Tongue (tissue), 3 donors: ENCODE results near the gene LYSMD4. TPM values are rescaled to one million over a fixed set of nuclear protein-coding genes. Genes with fewer than 3 reads are reported as not detected.

Source experiments
- DNase-seq: peaks from one replicate; pipeline ENCODE4 v3.0.0-alpha.2; 2015
- small RNA-seq: library from RNA; depleted of rRNA; stranded (forward); fragments of <200 nt; gene quantifications from one replicate; pipeline ENCODE3, GENCODE V24; 2014; ENCODE audit warnings: low replicate concordance
- total RNA-seq: library from RNA; depleted of rRNA; stranded (reverse); fragments of >200 nt; gene quantifications from one replicate; pipeline ENCODE4 v1.2.3, GENCODE V29; 2014

LYSMD4 gene
- total RNA-seq, 1 donor from 2014 or later: 35.4 TPM

DNA sequence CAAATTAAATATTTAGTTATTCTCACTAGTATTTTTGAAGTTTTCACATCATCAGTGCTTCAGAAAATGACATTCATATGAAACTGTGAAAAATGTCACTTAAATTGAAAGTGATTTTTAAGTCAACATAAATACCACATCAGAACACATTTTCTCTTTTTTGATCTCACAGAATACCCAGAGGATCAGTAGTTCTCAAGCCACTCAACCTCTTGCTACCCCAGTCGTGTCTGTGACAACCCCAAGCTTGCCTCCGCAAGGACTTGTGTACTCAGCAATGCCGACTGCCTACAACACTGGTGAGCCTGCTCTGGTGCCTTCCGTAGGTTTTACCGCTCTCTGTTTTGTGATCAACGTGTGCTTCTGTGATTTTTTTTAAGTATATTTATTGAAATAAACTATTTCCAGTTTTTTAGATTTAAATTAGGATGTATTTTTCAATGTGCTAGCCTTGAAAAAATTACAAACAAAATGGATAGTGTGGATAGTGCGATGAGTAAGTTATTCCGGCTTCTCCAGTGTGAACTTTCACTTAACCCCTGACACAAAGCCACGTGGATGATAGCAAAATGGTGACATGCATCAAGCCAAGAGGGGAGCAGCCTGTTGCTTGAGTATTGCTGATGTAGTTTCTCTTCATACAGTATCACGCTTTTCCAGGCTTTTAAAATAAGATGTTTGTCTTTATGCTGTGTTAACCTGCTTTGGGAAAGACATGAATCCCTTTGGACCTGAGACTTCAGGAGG, 26.5 kb downstream of the LYSMD4 start:
- no peak for DNase-seq

DNA sequence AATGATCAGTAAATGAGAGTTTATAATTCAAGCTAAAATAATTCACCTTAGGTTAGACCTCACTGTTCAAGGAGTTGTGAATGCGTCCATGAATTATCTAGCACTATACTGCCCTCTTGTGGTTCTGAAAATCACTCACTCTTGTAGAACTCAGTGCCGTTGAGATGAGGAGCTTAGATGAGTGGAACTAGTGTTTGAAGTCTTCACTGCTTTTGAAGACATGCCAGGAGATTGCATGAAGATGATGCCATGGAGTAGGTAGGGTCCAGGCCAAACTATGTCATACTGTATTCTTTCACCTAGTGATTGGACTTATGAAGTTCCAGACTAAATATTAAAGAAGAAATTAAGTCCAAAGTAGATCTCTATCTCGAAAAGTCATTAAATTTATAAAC, 28.8 kb downstream of the LYSMD4 start:
- DNase-seq: peak; percentile 94

DNA sequence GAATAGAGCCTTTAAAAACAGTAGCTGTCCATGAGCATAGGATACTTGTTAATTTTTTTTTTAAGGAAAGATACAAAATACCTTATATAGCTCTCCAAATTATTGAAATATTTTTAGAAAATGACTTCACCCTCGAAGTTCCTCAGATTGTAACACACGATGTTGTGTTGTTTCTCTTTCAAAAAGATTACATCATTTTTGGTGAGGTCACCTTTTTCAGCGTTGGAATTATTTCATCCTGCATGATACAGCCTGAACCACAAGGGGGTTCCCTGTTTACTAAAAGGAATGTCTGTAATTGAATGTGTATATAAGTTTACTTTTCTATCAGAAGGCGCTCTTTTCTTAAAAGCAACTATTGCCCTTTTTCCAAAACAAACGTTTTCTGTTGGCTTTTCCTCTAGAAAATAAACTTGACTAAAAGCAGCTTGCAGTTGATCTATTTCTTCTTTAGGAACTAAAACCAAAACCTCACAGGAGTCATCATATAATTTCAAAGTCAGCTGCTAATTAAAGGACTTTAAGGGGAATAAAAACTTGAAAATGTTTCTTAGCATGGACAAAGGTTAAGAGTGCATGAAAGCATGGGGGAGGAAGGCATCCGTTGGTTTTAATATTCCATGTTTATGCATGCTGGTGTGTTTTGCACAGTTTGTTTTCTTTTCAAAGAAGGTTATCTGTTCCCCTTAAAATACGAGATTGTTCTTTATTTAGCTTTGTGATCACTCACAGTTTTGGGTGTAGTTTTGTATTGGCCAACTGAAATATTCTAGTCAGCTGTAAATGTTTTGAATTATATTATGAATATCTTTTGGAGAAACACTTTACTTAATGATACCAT, 29.4 kb downstream of the LYSMD4 start:
- peak; percentile 83 for DNase-seq

DNA sequence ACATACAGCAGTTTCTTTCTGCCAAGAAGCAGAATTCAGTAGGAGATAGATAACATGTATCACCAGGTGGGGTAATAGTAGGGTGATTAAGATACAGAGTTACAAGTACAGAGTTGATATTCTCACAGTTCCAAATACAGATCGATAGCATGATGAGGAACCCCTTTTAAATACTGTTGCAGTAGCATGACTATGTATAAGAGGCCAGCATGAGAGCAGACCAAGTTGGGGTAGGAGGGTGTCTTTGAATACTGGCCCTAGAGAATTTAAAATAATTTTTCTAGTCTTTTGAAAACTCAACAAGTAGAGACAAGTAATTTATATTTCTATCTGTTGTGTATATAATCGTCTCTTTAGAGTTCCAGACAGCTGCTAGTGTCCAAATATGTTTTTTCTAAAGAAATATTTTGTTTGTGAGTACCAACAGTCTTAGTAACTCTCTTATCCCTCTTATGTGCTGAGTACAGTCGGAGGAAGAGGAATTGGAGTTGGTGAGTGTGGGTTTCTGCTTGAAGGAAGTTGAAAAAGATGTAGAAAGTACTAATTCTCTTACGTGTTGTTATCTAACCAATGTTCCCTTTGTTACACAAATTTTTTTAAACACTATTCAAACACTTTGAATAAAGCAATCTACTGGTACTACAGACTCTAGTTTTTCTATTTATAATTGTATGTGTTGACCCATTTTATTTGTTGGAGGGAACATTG, 30.2 kb downstream of the LYSMD4 start:
- DNase-seq: peak; percentile 37

DNA sequence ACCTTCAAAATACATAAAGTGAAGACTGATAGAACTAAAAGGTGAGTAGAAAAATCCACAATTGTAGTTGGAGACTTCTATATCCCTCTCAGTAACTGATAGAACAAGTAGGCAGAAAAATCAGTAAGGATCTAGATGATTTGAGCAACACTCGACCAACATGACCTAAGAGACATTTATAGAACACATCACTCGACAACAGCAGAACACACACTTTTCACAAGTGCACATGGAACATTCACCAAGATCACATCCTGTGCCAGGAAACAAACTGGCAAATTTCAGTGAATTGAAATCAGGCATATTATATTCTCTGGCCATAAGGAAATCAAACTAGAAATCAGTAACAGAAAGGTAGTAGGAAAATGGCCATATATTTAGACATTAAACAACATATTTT, 37.1 kb downstream of the LYSMD4 start:
- DNase-seq: no peak

DNA sequence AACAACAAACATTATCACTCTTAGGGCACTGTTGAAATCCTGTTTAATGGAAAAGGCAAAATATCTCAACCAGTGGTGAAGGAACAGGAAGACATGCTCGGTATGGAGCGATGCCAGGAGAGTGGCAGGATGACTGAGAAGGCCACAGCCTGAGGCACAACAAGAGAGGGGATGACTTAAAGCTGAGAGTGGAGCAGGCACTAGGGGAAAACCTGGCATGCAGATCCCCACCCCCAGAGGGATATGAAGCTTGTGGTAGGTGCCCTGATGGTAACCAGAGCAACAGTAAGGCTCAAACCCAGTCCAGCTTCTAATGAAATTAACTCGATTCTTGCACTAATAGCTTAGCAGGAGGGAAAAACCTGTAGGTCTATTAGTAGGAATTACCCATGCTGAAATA, 40.4 kb downstream of the LYSMD4 start:
- no peak for DNase-seq

DNA sequence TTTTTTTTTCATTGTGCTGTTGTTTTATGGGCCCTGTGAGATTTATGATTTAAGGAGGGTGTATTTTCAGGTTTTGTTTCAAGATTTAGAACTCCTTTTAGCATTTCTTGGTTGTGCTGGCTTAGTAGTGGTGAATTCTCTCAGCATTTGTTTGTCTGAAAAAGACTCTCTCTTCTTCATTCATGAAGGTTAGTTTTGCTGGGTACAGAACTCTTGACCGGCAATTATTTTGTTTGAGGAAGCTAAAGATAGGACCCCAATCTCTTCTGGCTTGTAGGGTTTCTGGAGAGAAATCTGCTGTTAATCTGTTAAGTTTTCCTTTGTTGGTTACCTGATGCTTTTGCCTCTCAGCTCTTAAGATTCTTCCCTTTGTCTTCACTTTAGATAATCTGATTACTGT, 46.9 kb downstream of the LYSMD4 start:
- DNase-seq: no peak

DNA sequence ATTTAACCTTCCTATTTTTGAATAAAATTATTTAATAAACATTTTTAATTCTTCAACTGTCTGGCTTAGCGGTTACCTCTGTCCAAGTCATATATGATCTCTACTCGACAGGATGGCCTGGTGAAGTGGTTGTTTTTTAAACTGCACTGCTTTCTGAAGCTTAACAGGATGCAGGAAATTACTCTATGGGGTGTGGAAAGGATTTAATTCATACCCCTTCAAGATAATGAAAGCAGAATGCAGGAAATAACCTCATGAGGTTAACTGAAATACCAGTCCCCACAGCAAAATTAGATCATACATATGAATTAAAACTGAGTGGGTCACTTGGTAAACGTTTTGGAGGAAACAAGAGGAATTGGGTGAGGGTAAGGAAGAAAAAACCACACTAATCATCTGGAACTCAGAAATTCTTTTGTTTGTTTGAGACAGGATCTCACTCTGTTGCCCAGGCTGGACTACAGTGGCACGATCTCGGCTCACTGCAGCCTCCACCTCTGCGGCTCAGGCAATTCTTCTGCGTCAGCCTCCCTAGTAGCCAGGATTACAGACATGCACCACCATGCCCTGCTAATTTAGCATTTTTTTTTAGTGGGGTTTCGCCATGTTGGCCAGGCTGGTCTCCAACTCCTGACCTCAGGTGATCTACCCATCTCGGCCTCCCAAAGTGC, 50.1 kb downstream of the LYSMD4 start:
- DNase-seq: no peak

DNA sequence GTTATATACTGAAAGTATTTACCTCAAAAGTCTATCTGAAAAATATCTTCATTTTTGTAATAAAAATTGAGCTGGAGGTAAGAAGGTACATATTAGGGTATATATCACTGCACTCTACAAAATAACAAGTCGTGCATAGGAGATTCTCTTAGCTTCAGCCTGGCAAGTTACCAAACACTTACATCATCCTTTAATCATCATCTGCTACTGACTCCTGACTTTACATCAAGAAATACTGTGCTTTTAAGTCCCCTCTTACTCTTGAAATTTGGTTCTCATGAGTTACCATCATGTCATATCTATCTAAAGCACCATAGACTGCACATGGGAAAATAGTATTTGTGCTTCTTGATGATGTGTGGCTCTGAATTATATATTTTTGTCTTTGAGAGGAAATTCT, 50.8 kb downstream of the LYSMD4 start:
- DNase-seq: peak; percentile 56

DNA sequence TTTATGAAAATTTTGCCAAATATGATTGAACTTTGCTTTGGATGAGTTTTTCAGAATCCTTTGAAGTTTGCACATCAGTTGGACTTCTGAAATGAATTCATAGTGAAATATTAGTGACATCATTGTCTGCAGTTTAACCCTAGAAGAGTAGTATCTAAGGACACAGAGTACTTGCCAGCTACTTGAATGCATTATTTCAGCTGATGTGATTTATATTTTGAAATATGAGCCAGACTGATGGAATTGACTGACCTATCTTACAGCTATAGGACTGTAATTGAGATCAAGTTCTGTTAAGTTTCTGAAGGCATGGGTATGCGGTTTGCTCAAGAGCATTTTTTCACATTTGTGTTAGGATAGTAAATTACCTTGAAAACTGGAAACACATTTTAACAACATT, 51.2 kb downstream of the LYSMD4 start:
- no peak for DNase-seq

DNA sequence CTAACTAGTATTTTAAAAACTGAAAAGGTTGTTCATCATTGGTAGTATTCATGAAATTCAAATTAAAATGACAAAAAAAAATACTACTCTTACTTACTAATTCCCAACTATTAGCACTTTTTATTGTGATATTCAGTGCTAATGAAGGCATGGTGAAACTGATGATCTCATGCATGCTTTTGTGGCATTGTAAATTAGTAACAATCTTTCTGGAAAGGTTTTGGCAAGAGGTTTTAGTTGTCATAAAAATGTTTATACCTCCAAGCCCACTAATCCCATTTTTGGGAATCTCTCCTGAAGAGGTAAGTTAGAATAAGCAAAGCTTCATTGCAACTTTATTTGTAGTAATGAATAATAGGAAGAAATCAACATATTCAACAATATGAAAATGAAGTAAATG, 53.0 kb downstream of the LYSMD4 start:
- DNase-seq: no peak

DNA sequence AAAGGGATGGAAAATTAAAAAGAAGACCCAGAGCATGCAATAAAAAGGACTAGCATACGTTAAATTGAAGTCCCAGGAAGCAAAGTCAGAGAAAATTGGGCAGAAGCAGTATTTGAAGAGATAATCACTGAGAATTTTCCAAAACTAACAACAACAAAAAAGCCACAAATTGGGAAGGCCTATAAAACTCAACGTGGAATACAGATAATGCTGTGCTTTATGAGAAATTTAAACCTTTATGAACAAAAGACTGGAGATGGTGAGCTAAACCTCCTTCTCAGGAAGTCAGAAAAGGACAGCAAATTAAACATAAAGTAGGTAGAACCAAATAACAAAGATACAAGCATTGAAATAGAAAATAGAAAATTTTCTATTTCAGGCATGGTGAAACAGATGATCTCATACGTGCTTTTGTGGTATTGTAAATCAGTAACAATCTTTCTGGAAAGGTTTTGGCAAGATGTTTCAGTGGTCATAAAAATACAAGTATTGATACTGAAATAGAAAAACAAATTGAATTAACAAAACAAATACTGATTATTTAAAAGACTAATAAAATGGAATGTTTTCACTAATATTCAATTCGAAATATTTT, 55.6 kb downstream of the LYSMD4 start:
- no peak for DNase-seq

Small RNA genes within 50 kb of the gene (small RNA-seq; reads per million reads assigned to genes)
- not detected for gene RF00019

Other genes starting within 250 kb of the LYSMD4 start
- gene MEF2A, start 167.5 kb downstream of the LYSMD4 start, total RNA-seq: 166 TPM